NCI-H2171 treated with DMSO at 0.1 percent for 48 hours (cell line): Measurements from ENCODE around the gene JAKMIP2.
A peak's percentile ranks its signal among the peaks of the same experiment; 100 is the strongest.

Source experiments
- DNase-seq: peaks from one replicate; lab custom pipeline; 2025; lab: John Stamatoyannopoulos, UW

JAKMIP2 gene

GRCh38 chr5:147746986-147747385 lies 35.5 kb downstream of the JAKMIP2 start:
- DNase-seq: no peak

GRCh38 chr5:147743678-147744374 lies 38.7 kb downstream of the JAKMIP2 start:
- DNase-seq: peak; percentile 81

- no peak for DNase-seq
Measured at GRCh38 chr5:147743012-147743411, 39.5 kb downstream of the JAKMIP2 start.

- DNase-seq: no peak
Measured at GRCh38 chr5:147742151-147742550, 40.4 kb downstream of the JAKMIP2 start.

- no peak for DNase-seq
Measured at GRCh38 chr5:147740864-147741263, 41.7 kb downstream of the JAKMIP2 start.

- DNase-seq: no peak
Measured at GRCh38 chr5:147737921-147738320, 44.6 kb downstream of the JAKMIP2 start.

GRCh38 chr5:147735621-147736125 lies 46.9 kb downstream of the JAKMIP2 start:
- DNase-seq: no peak

- peak; percentile 3 for DNase-seq
Measured at GRCh38 chr5:147734894-147735293, 47.6 kb downstream of the JAKMIP2 start.

GRCh38 chr5:147733075-147733474 lies 49.5 kb downstream of the JAKMIP2 start:
- no peak for DNase-seq

GRCh38 chr5:147732291-147732883 lies 50.1 kb downstream of the JAKMIP2 start:
- DNase-seq: no peak

GRCh38 chr5:147731431-147732290 lies 50.9 kb downstream of the JAKMIP2 start:
- DNase-seq: no peak

GRCh38 chr5:147727200-147727599 lies 55.3 kb downstream of the JAKMIP2 start:
- no peak for DNase-seq

- peak; percentile 22 for DNase-seq
Measured at GRCh38 chr5:147721191-147721960, 61.2 kb downstream of the JAKMIP2 start.

- no peak for DNase-seq
Measured at GRCh38 chr5:147713550-147714295, 68.8 kb downstream of the JAKMIP2 start.

- DNase-seq: no peak
Measured at GRCh38 chr5:147712598-147712997, 69.9 kb downstream of the JAKMIP2 start.

- no peak for DNase-seq
Measured at GRCh38 chr5:147712019-147712418, 70.5 kb downstream of the JAKMIP2 start.

- no peak for DNase-seq
Measured at GRCh38 chr5:147711019-147711418, 71.5 kb downstream of the JAKMIP2 start.

- no peak for DNase-seq
Measured at GRCh38 chr5:147708708-147709107, 73.8 kb downstream of the JAKMIP2 start.

- DNase-seq: no peak
Measured at GRCh38 chr5:147704544-147704943, 78.0 kb downstream of the JAKMIP2 start.

GRCh38 chr5:147701468-147701867 lies 81.1 kb downstream of the JAKMIP2 start:
- DNase-seq: no peak

GRCh38 chr5:147699496-147700088 lies 82.9 kb downstream of the JAKMIP2 start:
- no peak for DNase-seq
